H9 (cell line): ENCODE results near the gene DHCR7. TPM values are rescaled to one million over a fixed set of nuclear protein-coding genes. Genes with fewer than 3 reads are reported as not detected.
A peak's percentile ranks its signal among the peaks of the same experiment; 100 is the strongest.

ENCODE experiments used
- DNase-seq: peaks from one replicate; pipeline ENCODE4 v3.0.0-alpha.2; 2017
- H2AFZ ChIP-seq: one replicate; pipeline ENCODE4 v1.6.1; 2013; ENCODE audit warnings: mild to moderate bottlenecking, low read length, control low read depth, moderate library complexity
- H2AK5ac ChIP-seq: 2 replicates; pipeline ENCODE4 v1.6.1; 2013; ENCODE audit warnings: low read length, control low read depth, mixed read lengths; ENCODE audit not compliant: insufficient read length
- H2BK120ac ChIP-seq: one replicate; pipeline ENCODE4 v1.6.1; 2013; ENCODE audit warnings: low read depth, mild to moderate bottlenecking, low read length, control low read depth, inconsistent platforms; ENCODE audit not compliant: poor library complexity, severe bottlenecking
- H2BK12ac ChIP-seq: 2 replicates; pipeline ENCODE4 v1.6.1; 2013; ENCODE audit warnings: low read length, control low read depth, mixed read lengths, low read depth; ENCODE audit not compliant: insufficient read length
- H2BK15ac ChIP-seq: 2 replicates; pipeline ENCODE4 v1.6.1; 2013; ENCODE audit warnings: low read depth, low read length, control low read depth
- H2BK20ac ChIP-seq: one replicate; pipeline ENCODE4 v1.6.1; 2013; ENCODE audit warnings: low read depth, mild to moderate bottlenecking, low read length, control low read depth, inconsistent platforms; ENCODE audit not compliant: poor library complexity, severe bottlenecking
- H2BK5ac ChIP-seq: 2 replicates; pipeline ENCODE4 v1.6.1; 2013; ENCODE audit warnings: low read length, control low read depth, mixed read lengths; ENCODE audit not compliant: insufficient read length
- H3K14ac ChIP-seq: 2 replicates; pipeline ENCODE4 v1.6.1; 2013; ENCODE audit warnings: low read length, control low read depth; ENCODE audit not compliant: insufficient read depth
- H3K18ac ChIP-seq: 2 replicates; pipeline ENCODE4 v1.6.1; 2013; ENCODE audit warnings: low read depth, mild to moderate bottlenecking, mixed read lengths, low read length, control low read depth; ENCODE audit not compliant: insufficient read length
- H3K23ac ChIP-seq: 2 replicates; pipeline ENCODE4 v1.6.1; 2013; ENCODE audit warnings: low read length, control low read depth, mixed read lengths, low read depth; ENCODE audit not compliant: insufficient read length
- H3K23me2 ChIP-seq: 2 replicates; pipeline ENCODE4 v1.6.1; 2013; ENCODE audit warnings: low read depth, mild to moderate bottlenecking, mixed read lengths, low read length, control low read depth; ENCODE audit not compliant: insufficient read length, poor library complexity, severe bottlenecking
- H3K27ac ChIP-seq: 2 replicates; pipeline ENCODE4 v1.5.1; 2013; ENCODE audit warnings: low read length, control low read depth, mixed read lengths, low read depth; ENCODE audit not compliant: insufficient read length
- H3K27me3 ChIP-seq: 2 replicates; pipeline ENCODE4 v1.6.1; 2013; ENCODE audit warnings: low read length, control low read depth, inconsistent platforms; ENCODE audit not compliant: insufficient read depth
- H3K4ac ChIP-seq: 2 replicates; pipeline ENCODE4 v1.6.1; 2013; ENCODE audit warnings: low read depth, mild to moderate bottlenecking, control low read depth, inconsistent platforms, low read length, moderate library complexity
- H3K4me1 ChIP-seq: 2 replicates; pipeline ENCODE4 v1.6.1; 2013; ENCODE audit warnings: low read length, control low read depth, inconsistent platforms; ENCODE audit not compliant: insufficient read depth
- H3K4me2 ChIP-seq: 2 replicates; pipeline ENCODE4 v1.6.1; 2013; ENCODE audit warnings: low read length, control low read depth, mixed read lengths; ENCODE audit not compliant: insufficient read length, insufficient read depth
- H3K56ac ChIP-seq: 2 replicates; pipeline ENCODE4 v1.6.1; 2013; ENCODE audit warnings: low read depth, mild to moderate bottlenecking, mixed read lengths, low read length, control low read depth; ENCODE audit not compliant: insufficient read length
- H3K79me1 ChIP-seq: 2 replicates; pipeline ENCODE4 v1.6.1; 2013; ENCODE audit warnings: low read depth, mild to moderate bottlenecking, moderate library complexity, low read length, control low read depth, inconsistent platforms; ENCODE audit not compliant: insufficient read depth, poor library complexity, severe bottlenecking
- H3K79me2 ChIP-seq: 2 replicates; pipeline ENCODE4 v1.6.1; 2013; ENCODE audit warnings: low read length, control low read depth, inconsistent platforms; ENCODE audit not compliant: insufficient read depth
- H3K9ac ChIP-seq: 2 replicates; pipeline ENCODE4 v1.6.1; 2013; ENCODE audit warnings: low read length, control low read depth, mixed read lengths; ENCODE audit not compliant: insufficient read length; ENCODE audit errors: extremely low read depth
- H3K9me3 ChIP-seq: one replicate; pipeline ENCODE4 v1.6.1; 2013; ENCODE audit warnings: low read depth, low read length, inconsistent platforms; ENCODE audit not compliant: control insufficient read depth
- H3T11ph ChIP-seq: one replicate; pipeline ENCODE4 v1.6.1; 2013; ENCODE audit warnings: mild to moderate bottlenecking, low read length, control low read depth, inconsistent platforms
- H4K20me1 ChIP-seq: one replicate; pipeline ENCODE4 v1.6.1; 2013; ENCODE audit not compliant: control insufficient read depth, insufficient read length, insufficient read depth
- H4K5ac ChIP-seq: 2 replicates; pipeline ENCODE4 v1.6.1; 2013; ENCODE audit warnings: low read depth, mild to moderate bottlenecking, mixed read lengths, low read length, control low read depth; ENCODE audit not compliant: insufficient read length
- H4K8ac ChIP-seq: replicated peaks from 2 replicates; pipeline ENCODE4 v1.6.1; 2013; ENCODE audit warnings: low read length, control low read depth, mixed read lengths, low read depth; ENCODE audit not compliant: insufficient read length
- H4K91ac ChIP-seq: 2 replicates; pipeline ENCODE4 v1.6.1; 2013; ENCODE audit warnings: low read depth, mild to moderate bottlenecking, moderate library complexity, mixed read lengths, low read length, control low read depth; ENCODE audit not compliant: insufficient read length
- H3K27ac Mint-ChIP-seq, 3 experiments: 2 replicates in 2 of 3; 3 replicates in 1 of 3; pipeline ENCODE4 v1.8.0; 2020 to 2021; ENCODE audit warnings: mixed read lengths in 3 of 3, mild to moderate bottlenecking in 1 of 3, moderate library complexity in 1 of 3
- H3K27me3 Mint-ChIP-seq: 2 replicates; pipeline ENCODE4 v1.8.0; 2021; ENCODE audit warnings: low read depth, mild to moderate bottlenecking, moderate library complexity, mixed read lengths
- H3K36me3 Mint-ChIP-seq, 3 experiments: 2 replicates in 2 of 3; 3 replicates in 1 of 3; pipeline ENCODE4 v1.8.0; 2020 to 2021; ENCODE audit warnings: low read depth in 3 of 3, mixed read lengths in 3 of 3; ENCODE audit not compliant: insufficient read depth in 1 of 3
- H3K4me1 Mint-ChIP-seq, 2 experiments: 2 replicates each; pipeline ENCODE4 v1.8.0; 2020; ENCODE audit warnings: mixed read lengths in 2 of 2
- H3K4me3 Mint-ChIP-seq, 2 experiments: 2 replicates in 1 of 2; 3 replicates in 1 of 2; pipeline ENCODE4 v1.8.0; 2020 to 2021; ENCODE audit warnings: mild to moderate bottlenecking in 2 of 2, mixed read lengths in 2 of 2, moderate library complexity in 1 of 2
- H3K9me3 Mint-ChIP-seq, 2 experiments: 2 replicates in 1 of 2; 3 replicates in 1 of 2; pipeline ENCODE4 v1.8.0; 2020; ENCODE audit warnings: mild to moderate bottlenecking in 2 of 2, mixed read lengths in 2 of 2, moderate library complexity in 1 of 2
- WGBS: extraction: QIAGEN DNeasy Blood & Tissue Kit; methylation state at CpG from one replicate; pipeline ENCODE4 v1.1.7; 2013; ENCODE audit warnings: missing lambda C conversion rate, low lambda C conversion rate, mixed read lengths; ENCODE audit not compliant: insufficient read length; ENCODE audit errors: extremely low coverage; 5-methylcytosine and 5-hydroxymethylcytosine counted together
- total RNA-seq: library from RNA; stranded (reverse); gene quantifications from 2 replicates; pipeline ENCODE4 v1.2.1, GENCODE V29; 2021
- TF ChIP-seq, protein P1 (sequence below): fragments of 200-600 bp; sonication (generic); conservative IDR thresholded peaks from 3 replicates; pipeline ENCODE4 v1.8.0; 2021; ENCODE audit warnings: antibody characterized with exemption, mild to moderate bottlenecking

Gene DHCR7
- total RNA-seq, 1 experiment from 2014 or later: 124 TPM

DNA sequence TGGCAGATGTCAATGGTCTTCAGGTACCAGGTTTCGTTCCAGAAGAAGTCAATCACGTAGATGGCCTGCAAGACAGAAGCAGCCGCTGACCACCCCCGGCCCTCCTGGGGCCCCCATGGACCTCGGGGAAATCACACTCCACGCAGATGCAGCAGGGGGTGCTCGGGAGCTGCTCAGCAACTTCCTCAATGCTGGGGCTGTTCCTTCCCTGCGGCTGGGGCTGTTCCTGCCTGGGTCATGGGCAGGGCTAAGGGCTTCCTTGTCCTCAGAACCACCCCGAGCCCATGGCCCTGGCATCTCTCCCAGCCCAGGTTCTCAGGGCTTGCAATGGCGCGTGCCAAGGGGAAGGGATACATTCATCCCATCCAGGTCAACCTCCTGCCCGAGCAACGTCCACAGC, 10.3 kb downstream of the DHCR7 start:
- Histone ChIP-seq H3K4me1 (no peaks in the 10 kb centered on the region), H2BK5ac (no peak overlapping the region), H3K4ac (no peak overlapping the region), H3K56ac (no peak overlapping the region), H3K27ac (no peak overlapping the region), H2AK5ac (no peak overlapping the region), H2BK120ac (no peak overlapping the region), H3K18ac (no peak overlapping the region), H2BK20ac (no peak overlapping the region), H3K9ac (no peak overlapping the region), H4K20me1 (no peaks in the 10 kb centered on the region), H4K8ac (no peak overlapping the region), H3T11ph (no peak overlapping the region), H2BK15ac (no peak overlapping the region), H3K79me1 (no peaks in the 10 kb centered on the region), H4K5ac (no peak overlapping the region), H2AFZ (no peak overlapping the region), H2BK12ac (no peak overlapping the region), H3K4me2 (no peak overlapping the region), H3K23ac (no peak overlapping the region), H3K9me3 (no peaks in the 10 kb centered on the region), H3K14ac (no peak overlapping the region), H3K23me2 (no peaks in the 10 kb centered on the region), H4K91ac (no peak overlapping the region), H3K79me2 (no peaks in the 10 kb centered on the region), H3K27me3 (no peaks in the 10 kb centered on the region)
- WGBS: no CpG with 5 or more reads among the region's 13 CpGs
- Mint-ChIP-seq H3K36me3 (peaks cover 41 to 85% (median 72%) of the 10 kb centered on the region in 3 experiments), H3K27ac (no peak overlapping the region), H3K9me3 (no peaks in the 10 kb centered on the region), H3K4me1 (no peaks in the 10 kb centered on the region), H3K27me3 (no peaks in the 10 kb centered on the region), H3K4me3 (no peak overlapping the region)
- no peak for DNase-seq
- TF ChIP-seq, protein P1, sequence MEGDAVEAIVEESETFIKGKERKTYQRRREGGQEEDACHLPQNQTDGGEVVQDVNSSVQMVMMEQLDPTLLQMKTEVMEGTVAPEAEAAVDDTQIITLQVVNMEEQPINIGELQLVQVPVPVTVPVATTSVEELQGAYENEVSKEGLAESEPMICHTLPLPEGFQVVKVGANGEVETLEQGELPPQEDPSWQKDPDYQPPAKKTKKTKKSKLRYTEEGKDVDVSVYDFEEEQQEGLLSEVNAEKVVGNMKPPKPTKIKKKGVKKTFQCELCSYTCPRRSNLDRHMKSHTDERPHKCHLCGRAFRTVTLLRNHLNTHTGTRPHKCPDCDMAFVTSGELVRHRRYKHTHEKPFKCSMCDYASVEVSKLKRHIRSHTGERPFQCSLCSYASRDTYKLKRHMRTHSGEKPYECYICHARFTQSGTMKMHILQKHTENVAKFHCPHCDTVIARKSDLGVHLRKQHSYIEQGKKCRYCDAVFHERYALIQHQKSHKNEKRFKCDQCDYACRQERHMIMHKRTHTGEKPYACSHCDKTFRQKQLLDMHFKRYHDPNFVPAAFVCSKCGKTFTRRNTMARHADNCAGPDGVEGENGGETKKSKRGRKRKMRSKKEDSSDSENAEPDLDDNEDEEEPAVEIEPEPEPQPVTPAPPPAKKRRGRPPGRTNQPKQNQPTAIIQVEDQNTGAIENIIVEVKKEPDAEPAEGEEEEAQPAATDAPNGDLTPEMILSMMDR: 0 out of 3 replicates have a peak, but pooled peaks have one; percentile 17
